ENCODE data around the gene TMPRSS6. TPM values are rescaled to one million over a fixed set of nuclear protein-coding genes. Genes with fewer than 3 reads are reported as not detected.
A peak's percentile ranks its signal among the peaks of the same experiment; 100 is the strongest.

TMPRSS6 gene
- polyA plus RNA-seq, 4 donors = 0.35 to 0.63 (median 0.53) TPM

- DNase-seq (ENCODE audit: low read depth in 4 of 4, low spot score in 2 of 4) = no peak
These were observed 55.5 kb downstream of the TMPRSS6 start for GRCh38 chr22:37054056-37054395.

- no peak for DNase-seq (ENCODE audit: low read depth in 4 of 4, low spot score in 2 of 4)
These were observed 56.0 kb downstream of the TMPRSS6 start for GRCh38 chr22:37053310-37054055.

GRCh38 chr22:37052386-37053309 is 56.9 kb downstream of the TMPRSS6 start:
- no peak for DNase-seq (ENCODE audit: low read depth in 4 of 4, low spot score in 2 of 4)

- no peak for DNase-seq (ENCODE audit: low read depth in 4 of 4, low spot score in 2 of 4)
These were observed 57.8 kb downstream of the TMPRSS6 start, which contains the start of gene KCTD17 for GRCh38 chr22:37051391-37052385. KCTD17 (plus strand) TSS chr22:37051742; CDS start chr22:37051761, 19 bp downstream.

- DNase-seq (ENCODE audit: low read depth in 4 of 4, low spot score in 2 of 4) = no peak
These were observed 58.6 kb downstream of the TMPRSS6 start for GRCh38 chr22:37050913-37051312.

- no peak for DNase-seq (ENCODE audit: low read depth in 4 of 4, low spot score in 2 of 4)
These were observed 60.3 kb downstream of the TMPRSS6 start for GRCh38 chr22:37049224-37049623.

GRCh38 chr22:37048133-37048532 is 61.4 kb downstream of the TMPRSS6 start:
- DNase-seq (ENCODE audit: low read depth in 4 of 4, low spot score in 2 of 4) = no peak

GRCh38 chr22:37047006-37047405 is 62.5 kb downstream of the TMPRSS6 start:
- DNase-seq (ENCODE audit: low read depth in 4 of 4, low spot score in 2 of 4) = no peak

GRCh38 chr22:37046589-37046988 is 62.9 kb downstream of the TMPRSS6 start:
- DNase-seq (ENCODE audit: low read depth in 4 of 4, low spot score in 2 of 4) = no peak

GRCh38 chr22:37045958-37046357 is 63.6 kb downstream of the TMPRSS6 start:
- DNase-seq (ENCODE audit: low read depth in 4 of 4, low spot score in 2 of 4) = no peak

- DNase-seq (ENCODE audit: low read depth in 4 of 4, low spot score in 2 of 4) = no peak
These were observed 64.6 kb downstream of the TMPRSS6 start for GRCh38 chr22:37044634-37045625.

- no peak for DNase-seq (ENCODE audit: low read depth in 4 of 4, low spot score in 2 of 4)
These were observed 65.5 kb downstream of the TMPRSS6 start for GRCh38 chr22:37043828-37044538.

- DNase-seq (ENCODE audit: low read depth in 4 of 4, low spot score in 2 of 4) = no peak
These were observed 66.2 kb downstream of the TMPRSS6 start for GRCh38 chr22:37043209-37043827.

GRCh38 chr22:37039466-37039865 is 70.0 kb downstream of the TMPRSS6 start:
- peak in 1 of 4 donors; percentile 24 for DNase-seq (ENCODE audit: low read depth in 4 of 4, low spot score in 2 of 4)

- DNase-seq (ENCODE audit: low read depth in 4 of 4, low spot score in 2 of 4) = no peak
These were observed 71.8 kb downstream of the TMPRSS6 start for GRCh38 chr22:37037669-37038068.

- DNase-seq (ENCODE audit: low read depth in 4 of 4, low spot score in 2 of 4) = no peak
These were observed 72.7 kb downstream of the TMPRSS6 start for GRCh38 chr22:37036655-37037377.

GRCh38 chr22:37033605-37034430 is 75.7 kb downstream of the TMPRSS6 start:
- no peak for DNase-seq (ENCODE audit: low read depth in 4 of 4, low spot score in 2 of 4)
